ENCODE results near the gene KLF9.

GRCh38 chr9:70400107-70400892, 14.2 kb downstream of the KLF9 start:
- TF ChIP-seq CTCF (IDR thresholded peaks at IDR 0.05): no peak
- TF ChIP-seq POLR2A (IDR thresholded peaks at IDR 0.05): no peak

Data from esophagus squamous epithelium (tissue), 4 donors.